DMS53 treated with DMSO at 0.1 percent for 48 hours (cell line): ENCODE results near the gene EIF5.

Source experiments
- DNase-seq: peaks from one replicate; lab custom pipeline; 2025; ENCODE audit not compliant: unreplicated experiment; lab: John Stamatoyannopoulos, UW

EIF5 gene

DNA sequence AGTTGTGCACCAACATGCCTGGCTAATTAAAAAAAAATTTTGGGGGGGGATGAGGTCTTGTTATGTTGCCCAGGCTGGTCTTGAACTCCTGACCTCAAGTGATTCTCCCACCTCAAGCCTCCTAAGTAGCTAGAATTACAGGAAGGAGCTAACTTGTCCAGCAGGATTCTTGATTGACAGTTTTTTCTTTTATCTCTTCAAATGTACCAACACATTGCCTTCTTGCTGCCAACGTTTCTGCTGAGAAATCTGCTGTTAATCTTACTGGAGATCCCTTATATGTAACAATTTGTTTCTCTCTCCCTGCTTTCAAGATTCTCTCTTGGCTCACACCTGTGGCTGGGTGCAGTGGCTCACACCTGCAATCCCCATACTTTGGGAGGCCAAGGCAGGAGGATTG is 28.7 kb downstream of the EIF5 start:
- DNase-seq = peak; percentile 16

DNA sequence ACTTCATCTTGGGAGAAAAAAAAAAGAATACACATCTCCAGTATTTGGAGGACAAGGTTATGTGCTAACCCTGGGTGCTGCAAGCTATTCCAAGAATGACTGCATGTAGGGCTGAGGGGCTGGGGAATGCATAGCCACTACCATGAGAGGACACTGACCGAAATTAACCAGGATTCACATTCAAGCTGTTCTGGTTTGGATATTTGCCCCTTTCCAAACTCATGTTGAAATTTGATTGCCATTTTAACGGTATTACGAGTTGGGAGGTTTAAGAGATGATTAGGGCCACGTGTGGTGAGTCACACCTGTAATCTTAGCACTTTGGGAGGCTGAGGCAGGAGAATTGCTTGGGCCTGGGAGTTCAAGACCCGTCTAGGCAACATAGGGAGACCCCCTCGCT is 32.7 kb downstream of the EIF5 start:
- DNase-seq = no peak

DNA sequence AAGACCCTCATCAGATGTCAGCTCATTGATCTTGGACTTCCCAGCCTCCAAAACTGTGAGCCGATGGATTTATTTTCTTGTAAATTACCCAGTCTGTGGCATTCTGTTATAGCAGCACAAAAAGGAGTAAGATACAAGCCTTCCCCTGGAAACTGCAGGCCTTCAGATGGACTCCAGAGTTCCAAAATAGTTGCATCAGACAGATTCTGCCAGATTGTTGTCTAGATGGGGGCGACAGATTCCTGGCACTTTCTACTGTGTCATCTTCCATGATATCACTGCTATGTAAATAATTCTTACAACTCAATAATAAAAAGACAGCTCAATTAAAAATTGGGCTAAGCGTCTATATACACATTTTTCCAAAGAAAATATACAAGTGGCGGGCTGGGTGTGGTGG is 34.0 kb downstream of the EIF5 start:
- DNase-seq = no peak

DNA sequence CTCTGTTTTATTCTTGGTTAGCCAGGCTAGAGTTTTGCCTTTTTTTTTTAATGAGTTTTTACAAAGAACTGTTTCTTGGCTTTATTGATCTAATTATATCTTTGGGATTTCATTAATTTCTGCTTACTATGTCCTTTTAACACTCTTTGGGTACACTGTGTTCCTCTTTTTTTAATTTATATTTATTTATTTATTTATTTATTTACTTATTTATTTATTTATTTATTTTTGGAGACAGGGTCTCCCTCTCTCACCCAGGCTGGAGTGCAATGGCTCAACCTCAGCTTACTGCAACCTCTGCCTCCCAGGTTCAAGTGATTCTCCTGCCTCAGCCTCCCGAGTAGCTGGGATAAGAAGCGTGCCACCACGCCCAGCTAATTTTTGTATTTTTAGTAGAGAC is 36.0 kb downstream of the EIF5 start:
- DNase-seq = no peak

DNA sequence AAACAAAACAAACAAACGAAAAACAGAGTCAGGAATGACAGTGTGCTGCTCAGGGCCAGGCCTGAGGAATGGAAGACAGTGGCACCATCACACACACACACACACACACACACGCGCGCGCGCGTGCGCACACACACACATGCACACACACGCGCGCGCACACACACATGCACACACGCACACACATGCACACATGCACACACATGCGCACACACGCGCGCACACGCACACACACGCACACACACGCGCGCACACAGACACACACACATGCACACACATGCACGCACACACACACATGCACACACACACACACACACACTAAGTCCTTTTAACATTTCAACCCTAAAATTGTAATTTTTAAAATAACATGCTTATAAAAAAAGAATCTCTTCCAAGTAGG is 38.0 kb downstream of the EIF5 start:
- no peak for DNase-seq

DNA sequence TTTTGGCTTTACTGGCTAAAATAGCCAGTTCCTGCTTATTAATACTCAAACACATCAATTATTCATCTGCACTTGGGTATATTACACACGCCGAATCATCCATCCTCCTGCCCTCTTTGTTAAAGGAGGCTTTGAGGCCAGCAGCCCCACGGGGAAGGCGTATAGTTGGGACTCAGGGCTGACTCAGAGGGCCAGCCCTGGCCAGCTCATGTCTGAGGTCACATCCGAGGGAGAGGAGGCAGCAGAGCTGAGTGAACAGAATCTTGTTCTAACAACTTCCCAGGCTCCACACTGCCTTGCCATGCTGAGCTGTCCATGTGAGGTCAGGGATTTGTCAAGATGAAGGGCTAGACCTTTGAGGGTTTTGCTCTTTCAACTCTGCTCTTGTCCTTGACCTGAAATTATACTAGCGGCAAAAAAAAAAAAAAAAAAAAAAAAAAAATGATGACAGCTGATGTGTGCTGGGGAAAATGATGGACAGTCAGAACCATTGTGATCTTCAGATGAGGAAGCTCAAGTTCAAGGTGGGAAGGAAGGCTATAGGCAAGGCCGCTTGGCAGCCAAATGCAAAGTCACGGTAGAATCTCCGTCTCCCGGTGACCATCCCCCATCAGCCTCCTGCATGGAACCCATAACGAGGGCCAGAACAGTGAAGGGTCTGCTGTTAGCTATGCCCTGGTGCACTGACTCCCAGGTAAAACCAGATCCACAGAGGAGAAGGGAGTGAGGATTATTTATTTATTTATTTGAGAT is 38.7 kb downstream of the EIF5 start:
- no peak for DNase-seq

DNA sequence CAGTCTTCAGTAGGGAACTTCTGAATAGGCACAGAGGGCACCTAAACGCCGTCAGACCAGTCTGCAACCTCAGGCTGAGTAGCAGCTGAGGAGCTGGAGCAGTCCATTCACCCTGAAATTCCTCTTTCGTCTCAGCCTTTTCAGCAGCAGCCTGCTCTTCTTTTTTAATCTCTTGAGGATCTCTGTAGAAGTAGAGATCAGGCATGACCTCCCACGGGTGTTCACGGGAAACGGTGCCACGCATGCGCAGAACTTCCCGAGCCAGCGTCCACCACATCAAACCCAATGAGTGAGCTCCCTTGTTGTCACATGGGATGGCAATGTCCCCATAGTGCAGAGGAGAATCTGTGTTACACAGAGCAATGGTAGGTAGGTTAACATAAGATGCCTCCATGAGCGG is 40.1 kb downstream of the EIF5 start:
- peak; percentile 54 for DNase-seq

DNA sequence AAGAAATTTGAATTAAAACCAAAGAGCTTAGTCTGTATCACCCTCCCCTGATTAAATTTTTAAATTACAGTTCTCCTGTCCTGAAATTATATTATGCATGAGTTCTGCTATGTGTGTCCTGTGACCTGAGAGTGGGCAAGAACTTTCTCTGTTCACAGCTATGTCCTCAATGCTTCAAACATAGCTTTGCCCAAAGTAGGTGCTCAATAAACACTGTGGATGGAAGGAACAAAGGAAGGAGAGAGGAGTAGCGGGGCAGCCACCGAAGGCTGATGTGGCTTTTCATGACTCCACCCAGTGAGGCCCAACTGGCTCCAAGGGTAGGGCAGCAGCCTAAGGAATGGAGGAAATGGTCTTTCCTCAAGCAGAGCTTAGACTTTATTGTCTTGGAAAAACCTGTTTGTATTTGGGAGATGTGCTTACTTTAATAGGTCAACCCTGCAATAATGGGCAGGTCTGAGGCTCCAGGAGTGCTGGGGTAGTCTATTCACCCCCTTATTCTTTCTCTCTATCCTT is 43.5 kb downstream of the EIF5 start:
- no peak for DNase-seq

DNA sequence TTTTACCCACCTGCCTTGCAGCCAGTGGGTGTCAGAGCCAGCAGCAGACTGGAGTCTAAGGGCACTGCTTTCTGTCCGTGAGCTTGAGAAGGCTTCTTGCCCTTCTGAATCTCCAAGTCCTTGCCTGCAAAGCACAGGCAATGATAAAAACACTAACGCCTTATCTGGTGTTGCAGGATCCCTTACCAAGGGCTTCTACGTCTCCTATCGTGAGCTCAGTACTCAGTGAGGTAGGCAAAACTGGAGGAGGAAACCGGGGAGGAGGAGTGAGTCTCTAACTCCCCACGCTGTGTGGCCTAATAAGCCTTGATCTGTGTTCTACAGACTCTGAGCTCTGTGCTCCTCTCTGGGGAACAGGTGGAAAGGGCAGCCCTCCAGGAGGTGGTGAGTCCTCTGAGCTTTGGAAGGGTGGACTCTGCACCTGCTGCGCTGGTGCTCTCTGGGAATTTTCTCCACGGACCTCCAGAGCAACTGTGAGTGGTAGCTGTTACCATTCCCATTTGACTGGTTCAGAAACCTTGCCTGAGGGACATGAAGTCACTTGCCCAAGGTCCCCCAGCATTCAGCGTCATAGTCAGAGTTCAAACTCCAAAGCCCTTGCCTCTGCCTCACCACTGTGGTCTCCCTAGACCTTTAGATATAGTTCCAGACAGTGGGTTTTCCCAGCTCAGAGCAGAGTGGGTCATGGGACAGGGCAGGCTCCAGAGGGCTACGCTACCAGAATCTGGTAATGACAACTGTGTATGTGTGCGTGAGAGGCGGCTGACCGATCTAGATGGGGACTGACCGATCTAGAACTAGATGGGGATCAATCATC is 44.2 kb downstream of the EIF5 start:
- no peak for DNase-seq

DNA sequence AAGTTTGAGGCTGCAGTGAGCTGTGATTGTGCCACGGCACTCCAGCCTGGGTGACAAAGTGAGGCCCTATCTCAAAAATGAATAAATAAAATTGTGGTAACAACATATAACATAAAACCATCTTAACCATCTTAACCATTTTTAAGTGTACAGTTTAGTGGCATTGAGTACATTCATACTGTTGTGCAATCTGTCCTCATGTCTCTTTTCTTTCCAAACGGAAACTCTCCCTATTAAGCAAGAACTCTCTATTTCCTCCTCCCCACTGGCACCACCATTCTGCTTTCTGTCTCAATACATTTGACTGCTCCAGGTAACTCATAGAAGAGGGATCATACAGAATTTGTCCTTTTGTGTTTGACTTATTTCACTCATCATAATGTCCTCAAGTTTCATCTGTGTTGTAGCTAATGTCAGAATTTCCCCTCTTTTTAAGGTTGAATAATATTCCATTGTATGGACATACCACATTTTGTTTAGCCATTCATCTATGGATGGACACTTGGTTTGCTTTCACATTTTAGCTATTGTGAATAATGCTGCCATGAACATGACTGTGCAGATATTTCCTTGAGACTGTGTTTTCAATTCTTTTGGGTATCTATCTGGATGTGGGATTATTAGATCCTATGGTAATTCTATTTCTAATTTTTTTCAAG is 46.8 kb downstream of the EIF5 start:
- no peak for DNase-seq

DNA sequence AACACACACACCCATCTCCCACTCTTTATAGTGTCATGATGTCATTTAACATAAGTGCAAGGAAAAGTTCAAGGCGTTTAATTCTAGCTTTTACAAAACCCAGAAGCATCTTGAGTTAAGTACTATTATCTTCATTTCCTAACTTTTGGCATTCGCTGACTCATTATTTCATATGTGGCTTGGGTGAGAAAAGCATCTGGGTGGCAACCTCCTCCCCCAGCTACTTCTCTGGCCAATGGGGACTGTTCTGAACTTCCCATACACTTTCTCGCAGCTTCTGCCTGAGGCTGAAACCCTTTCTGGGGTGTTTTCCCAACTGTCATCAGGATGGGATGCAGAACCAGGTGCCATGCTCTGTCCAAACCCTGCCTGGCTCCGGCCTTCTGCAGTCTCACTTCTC is 48.3 kb downstream of the EIF5 start:
- no peak for DNase-seq

DNA sequence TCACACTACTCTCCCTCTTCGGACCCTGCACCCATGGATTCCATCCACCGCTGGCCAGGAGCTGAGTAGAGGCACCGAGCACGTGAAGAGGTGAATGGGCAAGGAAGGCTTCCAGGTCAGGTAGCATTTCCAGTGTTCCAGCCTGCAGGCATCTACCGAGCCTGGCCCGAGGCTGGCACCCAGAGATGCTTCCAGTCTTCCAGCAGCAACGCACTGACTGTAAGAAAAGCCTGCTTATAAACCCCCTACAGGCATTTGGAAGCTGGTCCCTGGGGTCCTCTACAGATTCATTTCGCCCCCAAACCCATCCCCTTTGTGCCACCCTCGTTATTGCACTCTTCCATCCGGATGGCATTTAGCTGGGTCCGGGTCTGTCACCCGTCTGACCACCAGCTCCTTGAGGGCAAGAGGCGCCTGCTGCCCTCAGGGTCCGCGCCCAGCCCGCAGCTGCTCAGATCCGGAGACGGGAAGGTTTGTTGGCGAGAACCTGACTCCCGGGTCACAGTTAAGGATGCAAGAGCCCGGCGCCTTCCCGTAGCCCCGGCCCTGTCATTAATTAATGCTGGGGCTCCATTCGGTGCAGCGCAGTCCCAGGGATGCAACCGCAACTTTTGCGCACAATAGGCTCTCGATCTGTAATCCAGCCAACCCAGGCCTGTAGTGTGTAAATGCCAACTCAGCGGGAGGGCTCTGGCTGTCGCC is 50.6 kb downstream of the EIF5 start:
- DNase-seq = no peak

DNA sequence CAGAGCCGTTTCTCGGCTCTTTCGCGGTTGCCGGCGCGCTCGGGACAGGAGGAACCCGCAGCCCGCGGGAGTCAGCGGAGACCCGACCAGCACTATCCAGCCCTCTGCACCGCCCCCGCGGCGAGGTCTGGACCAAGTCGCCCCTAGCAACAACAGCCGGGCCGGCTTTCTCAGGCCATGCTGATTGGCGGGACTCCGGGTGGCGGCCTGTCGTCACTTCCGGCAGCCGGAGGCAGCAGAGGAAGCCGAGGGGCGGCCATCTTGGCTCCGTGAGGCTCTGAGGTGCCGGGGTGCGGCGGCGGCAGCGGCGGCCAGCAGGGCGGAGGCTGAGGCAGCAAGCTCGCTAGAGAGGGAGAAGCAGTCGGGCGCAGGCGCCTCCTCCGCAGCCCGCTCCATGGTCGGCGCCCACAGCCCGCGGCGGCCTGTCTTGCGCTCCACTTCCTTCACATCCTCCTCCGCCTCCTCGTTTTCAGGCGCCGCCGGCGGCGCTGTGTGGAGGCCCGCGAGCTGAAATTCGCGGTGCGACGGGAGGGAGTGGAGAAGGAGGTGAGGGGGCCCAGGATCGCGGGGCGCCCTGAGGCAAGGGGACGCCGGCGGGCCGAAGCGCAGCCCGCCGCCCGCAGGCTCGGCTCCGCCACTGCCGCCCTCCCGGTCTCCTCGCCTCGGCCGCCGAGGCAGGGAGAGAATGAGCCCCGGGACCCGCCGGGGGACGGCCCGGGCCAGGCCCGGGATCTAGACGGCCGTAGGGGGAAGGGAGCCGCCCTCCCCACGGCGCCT is 51.3 kb downstream of the EIF5 start, which contains the start of gene MARK3:
Gene MARK3, plus strand, starts transcription at position 264 of the 777 bp plus-strand sequence. CDS start 615 bp downstream, outside the sequence.
- peak; percentile 74 for DNase-seq

DNA sequence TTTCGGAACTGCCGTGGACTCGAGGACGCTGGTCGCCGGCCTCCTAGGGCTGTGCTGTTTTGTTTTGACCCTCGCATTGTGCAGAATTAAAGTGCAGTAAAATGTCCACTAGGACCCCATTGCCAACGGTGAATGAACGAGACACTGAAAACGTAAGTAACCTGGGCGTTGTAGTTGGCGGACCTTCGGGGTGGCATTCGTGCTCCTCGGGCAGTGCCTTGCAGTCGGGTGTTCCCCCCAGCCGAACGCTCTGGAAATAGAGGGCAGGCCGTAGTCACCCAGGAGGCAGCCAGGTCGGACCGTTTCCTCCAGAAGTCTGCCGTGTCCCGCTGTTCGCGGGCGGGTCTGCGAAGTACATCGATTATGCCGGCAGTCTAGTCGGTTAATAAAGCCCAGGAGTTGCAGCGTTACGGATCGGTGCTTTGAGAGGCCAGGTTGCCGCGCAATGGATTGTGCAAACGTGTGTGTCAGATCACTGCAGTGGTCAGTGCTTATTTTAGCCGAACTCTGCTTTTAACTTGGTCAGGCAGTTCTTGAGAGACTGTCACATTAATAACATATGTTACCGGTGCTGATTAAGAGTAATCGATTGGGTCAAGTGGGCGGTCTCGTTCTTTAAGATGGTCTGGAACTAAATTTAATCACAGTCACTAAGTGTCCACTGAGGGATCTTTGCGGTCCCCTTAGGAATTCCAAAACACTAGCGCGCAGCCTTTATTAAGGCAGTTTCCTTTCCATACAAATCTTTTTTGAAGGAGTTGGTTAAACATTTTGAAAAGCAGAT is 52.1 kb downstream of the EIF5 start:
- DNase-seq = no peak

DNA sequence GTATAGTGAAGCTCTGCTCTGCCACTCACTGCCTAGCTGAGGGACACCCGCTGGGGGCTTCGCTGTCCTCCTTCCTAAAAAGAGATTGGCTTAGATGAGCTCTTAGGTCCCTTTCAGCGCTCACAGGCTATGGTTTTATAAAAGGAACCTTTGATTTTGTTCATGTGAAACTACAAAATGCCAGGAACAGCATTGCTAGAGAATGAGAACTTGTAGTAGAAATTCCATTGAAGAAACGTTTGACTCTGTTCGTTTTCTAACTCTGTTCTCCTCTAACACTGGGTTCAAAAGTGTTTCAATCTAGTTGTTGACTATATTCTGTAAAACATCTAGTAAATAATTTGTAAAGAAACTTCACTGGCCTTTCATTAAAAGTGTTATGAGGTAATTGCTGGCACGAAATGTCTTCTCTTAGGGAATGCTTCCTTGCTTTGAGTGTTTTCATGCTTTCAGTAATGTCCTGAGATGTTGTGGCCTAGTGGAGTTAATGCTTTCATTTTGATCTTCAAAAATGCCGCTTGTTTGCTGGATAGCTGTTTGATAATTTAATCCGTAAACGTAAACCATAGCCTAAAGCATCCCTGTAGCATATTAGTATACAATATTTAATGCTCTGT is 52.8 kb downstream of the EIF5 start:
- DNase-seq = no peak

DNA sequence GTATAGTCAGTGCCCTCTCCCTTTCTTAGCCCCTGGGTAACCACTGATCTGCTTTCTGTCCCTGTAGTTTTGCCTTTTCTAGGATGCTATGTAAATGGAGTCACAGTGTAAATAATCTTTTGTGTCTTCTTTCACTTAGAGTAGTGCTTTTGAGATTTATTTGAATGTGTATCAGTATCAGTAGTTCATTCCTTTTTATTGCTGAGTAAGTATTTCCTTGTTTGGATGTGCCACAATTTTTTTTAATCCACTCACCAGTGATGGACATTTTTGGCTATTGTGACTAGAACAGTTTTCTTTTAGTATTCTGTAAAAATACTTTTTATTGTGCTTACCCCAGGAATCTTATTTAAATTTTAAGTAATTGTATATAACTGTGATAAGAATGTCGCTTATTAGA is 54.6 kb downstream of the EIF5 start:
- no peak for DNase-seq

DNA sequence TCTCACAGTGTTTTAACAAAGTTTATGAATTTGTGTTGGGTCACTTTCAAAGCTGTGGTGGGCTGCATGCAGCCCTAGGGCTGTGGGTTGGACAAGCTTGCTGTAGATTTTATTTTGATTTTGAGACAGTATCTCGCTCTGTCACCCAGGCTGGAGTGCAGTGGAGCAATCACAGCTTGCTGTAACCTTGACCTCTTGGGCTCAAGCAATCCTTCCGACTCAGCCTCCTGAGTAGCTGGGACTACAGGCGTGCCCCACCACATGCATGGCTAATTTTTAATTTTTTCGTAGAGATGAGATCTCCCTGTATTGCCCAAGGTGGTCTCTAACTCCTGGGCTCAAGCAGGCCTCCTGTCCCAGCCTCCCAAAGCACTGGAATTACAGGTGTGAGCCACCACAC is 56.6 kb downstream of the EIF5 start:
- no peak for DNase-seq

DNA sequence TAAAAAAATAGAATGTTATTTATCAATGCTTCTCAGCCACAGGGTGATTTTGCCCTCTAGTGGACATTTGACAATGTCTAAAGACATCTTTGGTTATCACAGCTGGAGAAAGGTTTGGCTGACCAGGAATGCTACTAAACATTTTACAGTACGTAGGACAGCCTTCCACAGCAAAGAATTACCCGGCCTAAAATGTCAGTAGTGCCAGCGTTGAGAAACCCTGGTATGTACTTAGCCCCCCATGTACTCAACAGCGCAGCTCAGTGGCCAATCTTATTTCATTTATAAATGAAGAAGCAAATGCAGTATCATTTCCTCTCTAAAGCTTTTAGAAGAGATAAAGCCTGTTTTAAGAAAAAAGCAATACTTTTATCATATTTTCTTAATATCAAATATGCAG is 57.0 kb downstream of the EIF5 start:
- DNase-seq = no peak

DNA sequence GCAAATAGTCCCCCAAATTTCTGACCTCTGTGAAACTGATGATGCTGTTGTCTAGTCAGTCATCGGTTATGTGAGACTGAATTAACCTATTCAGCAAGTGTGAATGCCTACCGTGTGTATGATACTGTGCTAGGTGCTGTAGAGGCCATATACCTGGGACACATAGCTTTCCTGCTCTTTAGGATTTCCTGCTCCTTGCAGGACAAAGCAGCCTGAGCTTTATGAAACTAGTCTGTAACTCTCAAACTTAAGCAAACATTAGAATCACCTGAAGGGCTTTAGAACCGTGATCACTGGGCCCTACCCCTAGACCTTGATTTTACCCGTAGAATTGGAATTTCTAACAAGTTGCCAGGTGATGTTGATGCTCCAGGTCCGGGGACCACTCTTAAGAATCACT is 58.1 kb downstream of the EIF5 start:
- no peak for DNase-seq
